HG03280 (cell line): Measurements from ENCODE around the gene ZGPAT.
"Not testable (repeated sequence)": the region's sequence is repeated elsewhere in the genome, so short reads cannot be mapped to it uniquely, and the experiment has no call there.

Experiments used
- ATAC-seq: cut with Tn5 transposase; IDR thresholded peaks from one replicate; pipeline ENCODE4 v1.9.1; 2021; ENCODE audit warnings: mild to moderate bottlenecking, moderate library complexity; ENCODE audit not compliant: unreplicated experiment

The ZGPAT gene

DNA sequence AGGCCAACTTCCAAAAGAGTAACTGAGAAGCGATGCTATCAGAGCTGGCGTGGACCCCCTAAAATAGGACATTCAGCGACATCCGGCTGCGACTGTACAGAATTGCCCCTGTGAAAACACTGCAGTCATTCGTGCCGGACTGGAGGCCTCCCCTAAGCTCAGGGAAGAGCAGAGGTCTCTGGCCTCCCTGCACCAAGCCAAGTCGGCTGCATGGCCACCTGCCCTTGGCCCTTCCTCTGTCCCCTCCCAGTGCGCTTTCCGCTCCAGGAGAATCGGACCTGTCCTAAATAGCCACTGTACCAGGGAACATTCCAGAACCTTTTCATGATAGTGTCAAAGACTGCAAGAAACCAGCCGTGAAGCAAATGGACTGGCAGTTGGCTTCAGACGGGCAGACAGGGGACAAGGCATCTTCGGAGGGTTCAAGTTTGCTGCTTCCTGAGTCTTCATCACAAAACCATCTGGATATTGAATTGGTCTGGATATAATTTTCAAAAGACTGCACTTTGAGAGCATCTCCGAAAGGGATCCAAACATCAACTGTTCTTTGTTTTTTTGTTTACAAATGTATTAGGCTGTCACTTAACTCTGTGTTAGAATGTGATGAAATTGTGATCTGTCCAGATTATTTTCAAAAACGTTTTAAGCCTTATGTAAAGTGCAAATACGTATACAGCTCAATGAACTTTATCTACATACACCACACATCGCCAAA lies 48.3 kb downstream of the ZGPAT start:
- ATAC-seq, result no peak

DNA sequence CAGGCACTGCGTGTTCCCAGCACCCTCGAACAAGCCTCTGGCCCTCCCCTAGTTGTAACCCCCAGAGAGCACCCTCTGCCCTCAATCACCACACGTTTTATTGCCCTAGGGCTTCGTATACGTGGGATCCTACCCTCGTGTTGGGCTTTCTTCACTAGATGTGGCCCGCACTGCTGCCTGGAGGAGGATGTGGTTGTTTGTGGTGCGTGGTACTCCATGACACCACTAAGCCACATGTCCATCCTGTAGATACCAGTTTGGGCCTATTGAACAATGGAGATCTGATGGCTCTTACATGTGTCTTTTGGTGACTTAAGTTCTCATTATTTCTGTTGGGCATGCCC lies 48.8 kb downstream of the ZGPAT start:
- no peak for ATAC-seq

DNA sequence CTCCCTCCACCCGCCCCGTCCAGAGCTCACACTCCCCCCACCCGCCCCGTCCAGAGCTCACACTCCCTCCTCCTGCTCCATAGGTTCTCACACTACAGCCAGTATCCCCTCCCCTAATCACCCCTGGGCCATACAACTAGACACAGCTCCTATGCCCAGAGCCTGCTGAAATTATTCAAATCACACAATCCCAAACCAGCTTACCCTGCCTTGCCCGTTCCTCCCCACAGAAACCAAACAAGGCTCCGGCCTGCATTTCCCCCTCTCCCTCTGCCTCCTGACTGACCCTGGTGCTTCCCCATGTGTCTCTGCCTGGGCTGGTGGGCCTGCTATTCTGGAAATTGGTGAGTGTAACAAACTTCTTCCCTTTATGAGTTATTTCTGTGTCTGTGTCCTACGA lies 50.3 kb downstream of the ZGPAT start:
- no peak for ATAC-seq

DNA sequence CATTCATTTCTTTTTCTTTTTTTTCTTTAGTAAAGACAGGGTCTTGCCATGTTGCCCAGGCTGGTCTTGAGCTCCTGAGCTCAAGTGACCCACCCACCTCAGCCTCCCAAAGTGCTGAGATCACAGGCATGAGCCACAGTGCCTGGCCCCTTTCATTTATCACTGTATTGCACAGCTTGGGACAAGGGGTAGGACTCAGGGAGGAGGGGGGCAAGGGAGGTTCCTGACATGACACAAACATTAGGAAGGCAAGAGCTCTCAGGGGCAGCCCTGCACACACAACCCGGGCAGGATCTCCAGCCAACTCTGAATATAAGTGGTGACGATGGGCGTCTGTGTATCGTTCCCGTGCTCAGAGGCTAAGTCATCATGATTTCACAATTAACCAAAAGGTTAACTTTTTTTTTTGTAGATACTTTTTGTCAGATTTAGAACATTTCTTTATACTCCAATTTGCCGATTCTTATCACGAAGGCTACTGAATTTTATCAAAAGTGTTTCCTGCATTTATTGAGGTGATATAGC lies 51.6 kb downstream of the ZGPAT start:
- ATAC-seq, result no peak

DNA sequence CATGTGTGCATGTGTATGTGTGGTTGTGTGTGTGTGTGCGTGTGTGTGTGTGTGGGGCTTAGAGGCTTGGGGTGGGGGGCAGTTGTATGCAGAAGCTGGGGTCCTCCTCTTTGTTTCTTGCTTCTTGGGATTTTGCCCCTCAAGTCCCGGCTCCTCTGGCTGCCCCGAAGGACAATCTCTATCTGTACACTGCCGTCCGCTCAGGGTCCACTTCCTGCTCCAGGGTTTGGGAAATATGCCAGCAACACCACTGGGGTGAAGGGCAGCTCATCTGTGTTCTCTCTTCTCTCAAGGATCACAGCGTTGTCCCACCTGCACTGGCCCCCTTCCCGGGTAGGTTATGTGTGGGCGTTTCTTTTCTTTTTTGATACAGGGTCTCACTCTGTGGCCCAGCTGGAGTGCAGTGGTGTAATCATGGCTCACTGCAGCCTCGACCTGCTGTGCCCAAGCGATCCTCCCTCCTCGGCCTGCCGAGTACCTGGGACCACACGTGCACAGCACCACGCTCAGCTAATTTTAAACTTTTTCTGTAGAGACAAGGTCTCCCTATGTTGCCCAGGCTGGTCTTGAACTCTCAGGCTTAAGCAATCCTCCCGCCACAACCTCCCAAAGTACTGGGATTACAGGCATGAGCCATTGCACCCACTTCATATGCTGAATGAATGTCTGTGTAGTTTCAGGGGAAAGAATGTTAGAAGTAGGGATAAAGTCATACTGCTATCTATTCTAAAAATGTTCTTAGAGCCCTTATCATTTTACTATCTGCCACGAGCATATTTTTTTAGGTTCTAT lies 57.4 kb downstream of the ZGPAT start:
- no peak for ATAC-seq

DNA sequence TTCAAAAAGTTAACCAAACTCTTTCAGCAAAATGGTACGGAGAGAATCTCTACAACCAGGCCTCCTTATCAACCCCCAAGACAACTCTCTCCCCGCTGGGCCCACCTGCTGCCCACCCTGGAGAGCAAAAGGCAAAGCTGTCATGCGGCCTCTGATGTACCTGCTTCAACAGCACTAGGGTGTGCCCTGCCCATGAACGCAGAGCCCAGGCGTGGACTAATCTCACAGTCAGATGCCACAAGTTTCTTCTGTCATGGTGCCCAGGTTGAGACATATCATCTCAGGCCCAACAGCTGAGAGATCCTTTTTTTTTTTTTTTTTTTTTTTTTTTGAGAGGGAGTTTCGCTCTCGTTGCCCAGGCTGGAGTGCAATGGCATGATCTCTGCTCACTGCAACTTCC lies 58.1 kb downstream of the ZGPAT start:
- ATAC-seq, result no peak

DNA sequence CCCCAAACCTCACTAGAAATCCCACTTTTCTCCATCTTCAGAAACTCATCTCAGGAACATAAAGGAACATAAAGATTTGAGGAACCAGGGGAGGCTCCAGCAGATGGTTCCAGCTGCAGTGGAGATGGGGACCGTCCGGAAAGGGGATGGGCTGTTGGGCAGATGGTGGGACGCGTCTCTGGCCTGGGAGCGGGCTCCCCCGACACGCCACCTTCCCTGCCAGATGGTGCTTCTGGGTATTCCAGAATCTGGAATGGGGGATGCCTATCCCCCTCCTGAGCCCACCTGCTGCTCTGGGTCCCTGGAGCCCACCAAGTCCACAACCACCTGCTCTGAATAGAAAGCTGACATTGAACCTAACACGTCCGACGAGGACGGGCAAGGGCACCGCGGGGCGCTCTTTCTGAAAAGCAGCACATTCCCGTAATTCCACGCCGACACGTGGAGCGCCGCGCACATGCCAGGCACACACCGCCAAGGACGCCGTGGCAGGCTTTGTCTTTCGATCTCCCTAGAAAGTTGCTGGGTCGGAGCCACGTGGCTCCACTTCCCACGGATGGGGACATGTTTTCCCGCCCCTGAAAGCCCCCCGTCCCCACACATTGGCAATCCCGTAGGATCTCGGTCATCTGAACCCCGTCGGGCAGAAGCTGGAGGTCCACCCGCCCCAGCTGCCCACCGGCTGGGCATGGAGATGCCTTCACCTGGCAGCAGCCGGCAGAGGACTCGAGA lies 59.0 kb downstream of the ZGPAT start:
- no peak for ATAC-seq

DNA sequence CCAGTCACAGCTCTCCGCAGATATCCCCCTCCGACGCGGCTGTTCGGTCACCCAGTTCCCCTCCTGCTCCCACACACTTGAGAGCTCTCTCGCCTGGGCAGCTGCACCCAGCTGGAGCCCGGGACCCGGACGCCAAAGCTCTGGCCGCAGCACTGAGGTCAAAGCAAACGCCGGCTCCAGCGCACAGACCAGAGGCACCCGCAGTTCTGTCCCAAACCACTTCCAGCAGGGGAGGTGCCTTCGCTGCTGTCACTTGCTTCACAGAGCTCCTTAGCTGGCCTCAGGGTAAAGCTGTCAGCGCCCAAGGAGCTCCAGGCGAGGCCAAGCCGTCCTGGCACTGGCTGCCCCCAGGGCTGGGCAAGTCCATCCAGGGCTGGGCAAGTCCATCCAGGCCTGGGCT lies 59.6 kb downstream of the ZGPAT start:
- no peak for ATAC-seq

DNA sequence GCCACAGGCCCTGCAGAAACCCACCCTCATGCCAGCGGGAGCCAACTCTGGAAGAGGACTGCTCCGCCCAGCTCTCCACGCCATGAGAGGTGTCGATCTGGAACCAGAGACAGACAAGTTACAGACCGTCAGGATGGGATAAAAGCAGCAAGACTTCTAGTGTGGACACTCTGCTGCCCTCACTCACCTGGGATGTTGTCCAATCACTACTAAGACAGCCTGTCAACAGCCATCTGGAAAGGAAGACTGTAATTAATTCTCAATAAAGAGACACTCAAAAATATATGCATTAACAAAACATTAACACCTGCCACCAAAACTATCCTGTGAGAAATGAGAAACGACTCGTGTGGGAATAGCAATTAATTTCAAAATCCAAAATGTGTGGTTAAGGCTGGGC lies 60.0 kb downstream of the ZGPAT start:
- ATAC-seq, result no peak

DNA sequence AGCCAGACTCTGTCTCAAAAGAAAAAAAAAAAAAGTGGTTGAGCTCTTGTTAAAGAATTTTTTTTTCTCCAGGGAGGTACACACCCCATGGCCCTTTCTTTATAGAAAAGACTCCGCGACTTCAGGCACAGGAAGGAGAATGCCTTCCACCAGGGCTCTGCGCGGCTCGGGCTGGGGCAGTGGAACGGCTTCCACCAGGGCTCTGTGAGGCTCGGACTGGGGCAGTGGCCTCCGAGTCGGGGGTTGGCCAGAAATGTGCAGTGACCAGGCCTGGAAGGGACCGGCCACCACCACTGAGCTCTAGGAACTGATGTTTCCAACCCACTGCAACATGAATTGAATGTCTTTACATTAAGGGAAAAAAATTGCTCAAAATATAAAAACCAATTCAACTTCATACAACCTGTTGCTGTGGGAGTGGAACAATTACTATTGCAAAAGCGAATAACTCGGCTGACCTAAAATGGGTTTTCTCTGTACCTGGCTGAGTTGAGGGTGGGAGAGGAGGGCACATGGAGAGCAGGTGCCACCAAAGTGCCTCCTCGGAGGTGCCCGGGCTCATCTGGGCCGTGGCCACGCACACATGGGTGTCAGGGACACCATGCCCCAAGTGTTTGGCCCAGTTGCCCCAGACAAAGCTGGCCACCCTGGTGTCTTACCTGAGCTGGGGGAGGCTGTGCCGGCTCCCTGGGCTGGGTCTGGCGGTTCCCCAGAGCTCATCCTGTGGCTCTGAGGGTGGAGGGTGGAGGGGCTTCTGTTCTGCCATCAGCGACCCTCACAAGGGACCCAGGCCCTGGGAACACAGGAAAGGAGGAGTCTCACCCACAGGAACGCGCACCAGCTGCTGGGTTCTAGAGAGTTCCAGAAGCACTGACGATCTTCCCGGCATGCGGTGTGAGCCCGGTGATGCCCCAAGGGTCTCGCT lies 61.0 kb downstream of the ZGPAT start:
- ATAC-seq, result no peak

DNA sequence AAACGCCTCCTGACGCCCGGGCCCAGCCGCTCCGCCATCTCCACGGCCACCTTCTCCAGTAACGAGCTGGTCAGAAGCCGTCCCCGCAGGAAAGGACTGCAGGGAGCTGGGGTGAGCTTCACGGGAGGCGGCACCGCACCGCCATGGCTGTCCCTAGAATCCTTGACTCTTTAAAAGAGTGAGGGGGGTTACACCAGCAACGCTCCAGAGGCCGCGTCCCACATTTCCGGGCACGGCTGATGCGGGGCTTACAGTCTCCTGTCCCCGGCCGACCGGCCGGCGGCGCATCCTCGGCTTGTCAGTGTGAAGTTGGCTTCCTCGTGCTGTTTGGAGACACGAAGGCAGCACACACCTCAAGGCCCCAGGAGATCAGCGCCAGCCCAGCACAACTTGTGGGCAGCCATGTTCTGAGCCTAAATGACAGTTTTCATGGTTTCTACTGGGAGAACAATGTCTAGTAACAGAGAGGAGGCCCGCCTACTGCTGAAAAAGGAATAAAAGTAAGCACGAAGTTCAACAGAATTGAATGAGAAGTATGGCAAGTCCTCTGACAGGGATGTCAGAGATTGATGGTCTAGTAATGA lies 62.1 kb downstream of the ZGPAT start:
- no peak for ATAC-seq

DNA sequence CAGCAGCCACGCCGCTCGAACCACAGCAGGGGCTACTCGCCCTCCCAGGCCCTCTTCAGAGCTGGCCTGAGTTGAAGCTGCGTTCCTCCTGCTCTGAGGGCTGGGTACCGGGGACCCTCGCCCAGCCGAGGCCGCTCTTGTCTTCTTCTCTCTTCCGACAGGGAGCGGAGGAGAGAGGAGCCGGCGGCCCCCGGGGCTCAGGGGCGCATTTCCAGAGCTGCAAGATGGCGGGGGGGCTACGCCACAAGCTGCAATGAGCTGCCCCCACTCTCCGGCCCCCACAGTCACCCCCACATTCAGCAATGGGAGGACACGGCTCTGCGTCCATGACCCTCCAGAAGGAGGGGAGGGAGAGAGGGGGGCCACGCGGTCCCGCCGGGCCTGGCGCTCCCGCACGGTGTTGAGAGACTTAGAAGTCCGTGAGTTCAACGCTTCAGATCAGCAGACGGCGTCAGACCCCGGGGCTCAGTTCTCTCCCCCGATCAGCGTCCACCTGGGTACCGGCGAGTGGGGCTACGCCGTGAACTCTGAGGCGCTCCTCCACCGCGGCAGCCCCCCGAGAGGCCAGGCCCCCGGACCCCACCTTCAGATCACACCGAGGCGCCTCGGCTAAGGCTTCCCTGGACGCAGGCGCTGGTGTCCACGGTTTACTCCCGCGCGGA lies 63.3 kb downstream of the ZGPAT start:
- ATAC-seq, result no peak

DNA sequence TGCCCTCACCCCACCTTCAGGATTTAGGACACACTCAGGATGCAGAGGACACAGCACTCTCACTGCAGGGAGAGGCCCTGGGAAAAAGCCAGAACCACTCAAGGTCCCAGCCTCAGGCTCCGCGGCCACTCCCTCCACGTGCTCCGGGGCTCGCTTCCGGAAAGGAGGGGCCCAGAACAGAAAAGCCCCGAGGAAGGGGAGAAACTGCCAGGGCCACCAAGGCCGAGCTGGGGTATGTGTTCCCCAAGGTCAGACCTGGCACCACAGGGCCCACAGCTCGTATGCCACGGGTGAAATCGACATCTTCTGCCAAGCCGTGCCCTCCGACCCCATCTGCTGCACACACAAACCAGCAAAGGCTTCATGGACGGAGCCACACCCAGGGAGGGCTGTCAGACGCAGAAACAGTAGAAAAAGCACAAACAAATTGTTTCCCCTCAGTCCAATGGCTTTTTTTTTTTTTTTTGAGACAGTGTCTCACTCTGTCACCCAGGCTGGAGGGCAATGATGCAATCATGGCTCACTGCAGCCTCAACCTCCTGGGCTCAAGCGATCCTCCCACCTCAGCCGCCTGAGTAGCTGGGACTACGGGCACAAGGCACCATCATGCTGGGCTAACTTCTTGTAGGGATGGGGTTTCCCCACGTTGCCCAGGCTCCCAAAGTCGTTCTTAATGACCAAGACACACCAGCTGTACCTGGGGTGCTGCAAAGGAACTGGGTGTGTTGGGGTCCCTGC lies 65.1 kb downstream of the ZGPAT start:
- ATAC-seq, result no peak

DNA sequence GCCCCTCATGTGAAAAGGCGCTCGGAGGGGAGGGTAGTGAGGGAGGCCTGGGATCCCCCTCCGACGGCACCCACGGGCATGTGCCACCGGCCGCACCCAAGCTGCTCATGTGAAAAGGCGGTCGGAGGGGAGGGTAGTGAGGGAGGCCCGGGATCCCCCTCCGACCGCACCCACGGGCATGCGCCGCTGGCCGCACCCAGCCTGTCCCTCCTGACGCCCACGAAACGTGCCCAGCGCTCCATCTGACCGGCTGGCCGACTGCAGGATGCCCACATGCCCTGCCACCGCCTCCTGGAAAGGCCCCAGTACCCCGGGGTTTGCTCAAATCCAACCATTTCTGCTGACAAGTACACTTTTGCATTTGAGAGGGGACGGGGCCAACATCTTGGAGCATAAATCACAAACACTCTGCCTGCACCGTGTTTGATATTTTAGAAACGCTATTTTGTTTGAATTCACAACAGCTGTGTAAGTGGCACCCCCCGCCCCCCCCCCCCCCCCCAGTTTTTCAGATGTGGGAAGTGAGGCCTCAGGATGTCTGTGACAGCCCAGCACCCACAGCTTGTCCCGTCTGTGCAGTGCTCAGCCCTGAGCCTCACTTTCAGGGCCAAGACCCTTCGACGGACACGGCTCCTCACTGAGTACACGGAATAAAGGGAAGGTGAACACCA lies 65.9 kb downstream of the ZGPAT start:
- ATAC-seq, result no peak

DNA sequence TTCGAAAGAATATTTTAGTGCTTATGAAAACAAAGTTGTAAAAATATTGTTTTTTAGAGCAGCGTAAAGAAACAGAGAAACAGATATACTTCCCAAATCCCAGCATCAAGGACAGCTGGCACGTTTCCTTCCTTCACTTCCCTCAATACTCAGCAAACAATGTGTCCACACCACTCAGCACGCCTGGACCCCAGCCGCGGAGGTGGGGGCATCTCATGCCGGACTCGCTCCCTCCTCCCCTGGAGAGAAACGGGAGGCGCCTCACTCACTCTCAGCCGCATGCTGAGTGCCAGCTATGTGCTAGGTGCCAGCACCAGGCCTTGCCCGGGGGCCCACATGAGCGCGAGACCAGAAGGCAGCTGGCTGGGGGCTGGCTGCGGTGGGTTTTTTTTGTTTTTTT lies 66.5 kb downstream of the ZGPAT start:
- no peak for ATAC-seq

DNA sequence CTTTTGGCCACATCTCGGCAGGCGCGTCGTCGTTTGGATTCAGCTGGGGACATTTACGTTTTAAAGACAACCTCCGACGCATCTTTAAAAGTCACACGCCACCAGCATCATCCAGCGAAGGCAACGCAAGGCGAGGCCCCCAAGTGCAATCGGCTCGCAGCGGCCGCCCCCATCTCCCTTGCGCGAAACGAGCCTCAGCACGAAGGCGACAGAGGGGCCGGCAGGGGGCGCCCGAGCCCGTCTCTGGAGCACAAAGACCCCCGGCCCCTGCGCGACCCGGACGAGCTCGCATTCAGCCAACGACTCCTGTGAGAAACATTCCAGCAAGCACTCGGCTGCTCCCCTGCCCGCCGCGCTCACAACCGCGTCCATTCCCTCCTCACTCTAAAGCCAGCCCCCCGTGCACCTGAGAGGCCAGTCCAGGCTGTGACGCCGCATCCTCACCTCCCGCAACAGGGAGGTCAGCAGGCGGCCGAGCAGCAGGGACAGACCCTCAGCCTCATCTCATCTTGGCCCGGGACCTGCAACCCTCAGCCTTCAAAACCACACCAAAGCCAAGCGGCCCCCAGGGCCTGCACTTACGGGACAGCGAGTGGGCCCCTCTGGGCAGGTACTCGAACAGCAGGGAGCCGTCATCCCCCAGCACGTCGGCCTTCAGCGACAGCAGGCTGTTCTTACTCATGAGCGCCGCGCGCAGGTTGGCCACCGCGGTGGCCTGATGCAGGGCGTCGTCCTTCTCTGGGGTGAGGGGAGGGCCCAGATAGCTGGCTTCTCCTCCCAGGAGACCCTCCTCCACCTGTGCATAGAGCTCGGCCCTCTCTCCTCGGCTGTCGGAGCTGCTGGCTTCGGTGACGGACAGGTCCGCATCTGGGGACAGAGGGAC lies 67.5 kb downstream of the ZGPAT start:
- no peak for ATAC-seq

DNA sequence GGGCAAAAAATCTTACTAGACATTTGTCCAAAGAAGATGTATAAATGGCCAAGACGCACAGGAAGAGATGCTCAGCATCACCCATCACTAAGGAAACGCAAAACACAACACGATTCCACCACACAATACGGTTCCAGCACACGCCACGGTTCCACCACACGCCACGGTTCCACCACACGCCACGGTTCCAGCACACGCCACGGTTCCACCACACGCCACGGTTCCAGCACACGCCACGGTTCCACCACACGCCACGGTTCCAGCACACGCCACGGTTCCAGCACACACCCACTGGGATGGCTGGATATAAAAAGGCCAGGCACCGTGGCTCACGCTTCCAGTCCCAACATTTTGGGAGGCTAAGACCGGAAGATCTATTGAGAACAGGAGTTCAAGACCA lies 69.0 kb downstream of the ZGPAT start:
- ATAC-seq, result not testable (repeated sequence)

DNA sequence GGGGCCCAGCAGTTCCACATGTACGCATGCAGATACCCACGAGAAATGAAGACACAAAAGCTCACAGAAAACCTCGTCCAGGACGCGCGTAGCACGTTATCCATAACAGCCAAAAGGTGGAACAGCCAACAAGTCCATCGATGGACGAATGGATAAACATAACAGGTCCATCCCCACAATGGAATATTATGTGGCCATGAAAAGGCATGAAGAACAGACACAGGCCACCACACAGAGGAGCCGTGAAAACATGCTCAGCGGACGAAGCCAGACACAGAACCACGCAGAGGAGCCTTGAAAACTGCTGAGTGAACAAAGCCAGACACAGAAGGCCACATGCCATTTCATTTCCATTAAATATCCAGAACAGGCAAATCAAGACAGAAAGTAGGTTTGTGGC lies 69.8 kb downstream of the ZGPAT start:
- no peak for ATAC-seq
